NCI-H2081 (cell line): ENCODE measurements around the gene RPS19BP1.

Source experiments
- DNase-seq, 2 experiments: peaks; one replicate each; lab custom pipeline; 2025; lab: John Stamatoyannopoulos, UW

RPS19BP1 gene

DNA sequence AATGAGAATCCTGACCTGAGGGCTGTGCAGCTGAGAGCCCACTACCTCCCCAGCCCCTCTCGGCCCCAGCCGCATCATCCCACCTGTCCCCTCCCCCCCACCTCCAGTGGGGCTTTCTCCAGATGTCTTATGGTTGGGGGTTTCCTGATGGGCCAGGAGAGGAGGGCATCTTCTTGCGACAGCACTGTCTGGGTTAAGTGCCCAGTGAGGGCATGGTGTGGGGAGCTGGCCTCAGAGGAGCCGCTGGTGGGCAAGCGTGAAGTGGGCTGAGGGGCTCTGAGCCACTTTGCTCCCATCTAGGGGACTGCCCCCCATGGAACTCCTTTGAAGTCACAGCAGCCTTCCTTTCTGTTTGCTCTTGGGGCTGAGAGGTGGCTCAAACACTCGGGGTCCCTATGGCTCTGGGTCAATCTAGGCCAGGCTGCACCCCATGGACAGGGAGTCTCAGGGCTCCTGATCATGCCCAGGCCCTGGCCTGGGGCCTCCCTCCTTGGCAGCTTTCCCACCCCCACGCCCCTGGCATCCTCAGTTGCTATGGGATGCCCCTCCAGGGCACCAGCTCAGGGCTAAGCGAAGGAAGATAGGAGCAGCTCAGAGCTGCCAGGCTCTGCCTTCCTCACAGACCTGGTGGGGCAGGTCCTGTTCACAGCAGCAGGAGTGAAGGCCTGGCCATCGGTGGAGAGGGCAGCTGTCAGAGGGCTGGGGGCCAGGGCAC, 41.4 kb downstream of the RPS19BP1 start:
- DNase-seq, result no peak

GRCh38 chr22:39490135-39490798, 42.3 kb downstream of the RPS19BP1 start:
- peak; percentile 69 to 73 for DNase-seq

DNA sequence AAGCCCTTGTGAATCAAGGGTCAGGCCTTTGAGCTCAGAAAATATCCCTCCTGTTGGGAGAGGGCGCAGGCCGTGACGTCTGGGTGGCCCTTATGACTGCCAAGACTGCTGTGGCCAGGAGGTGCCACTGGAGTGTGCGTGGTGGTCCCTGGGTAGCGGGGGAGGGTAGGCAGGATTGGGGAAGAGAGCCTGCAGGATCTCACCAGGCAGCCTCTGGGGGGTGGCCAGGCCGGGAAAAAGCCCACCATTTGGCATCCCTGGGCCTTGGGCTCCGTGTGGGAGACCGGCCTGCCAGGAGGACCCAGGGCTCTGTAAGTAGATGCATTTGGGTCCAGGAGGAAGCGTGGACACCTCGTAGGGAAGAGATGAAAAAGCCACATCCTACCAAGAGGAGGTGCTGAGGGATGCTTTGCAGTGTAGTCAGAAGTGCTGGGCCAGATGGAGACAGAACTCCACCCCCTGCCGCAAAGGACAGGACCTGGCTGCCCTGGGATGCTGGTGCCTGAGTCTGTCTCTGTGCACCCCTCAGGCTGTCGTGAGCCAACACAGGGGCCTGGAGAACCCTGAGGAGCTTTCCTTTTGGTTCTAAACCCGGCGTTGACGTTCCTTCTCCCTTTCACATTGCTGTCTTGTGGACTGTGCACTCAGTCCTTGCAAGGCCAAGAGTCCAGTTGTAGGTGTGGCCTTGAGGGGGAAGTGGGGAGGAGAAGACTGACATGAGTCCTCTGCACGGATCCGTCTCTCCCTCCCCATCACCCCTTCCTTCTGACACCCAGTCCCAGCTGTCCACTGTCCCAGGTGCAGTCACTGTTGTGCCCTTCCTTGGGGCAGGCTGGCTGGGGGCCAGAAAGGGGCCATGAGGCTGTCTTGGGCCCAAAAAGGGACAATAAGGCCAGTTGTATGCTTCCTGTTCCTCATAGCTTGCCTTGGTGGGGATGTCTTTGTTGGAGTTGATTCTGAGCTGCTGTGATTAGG, 43.2 kb downstream of the RPS19BP1 start:
- no peak for DNase-seq

DNA sequence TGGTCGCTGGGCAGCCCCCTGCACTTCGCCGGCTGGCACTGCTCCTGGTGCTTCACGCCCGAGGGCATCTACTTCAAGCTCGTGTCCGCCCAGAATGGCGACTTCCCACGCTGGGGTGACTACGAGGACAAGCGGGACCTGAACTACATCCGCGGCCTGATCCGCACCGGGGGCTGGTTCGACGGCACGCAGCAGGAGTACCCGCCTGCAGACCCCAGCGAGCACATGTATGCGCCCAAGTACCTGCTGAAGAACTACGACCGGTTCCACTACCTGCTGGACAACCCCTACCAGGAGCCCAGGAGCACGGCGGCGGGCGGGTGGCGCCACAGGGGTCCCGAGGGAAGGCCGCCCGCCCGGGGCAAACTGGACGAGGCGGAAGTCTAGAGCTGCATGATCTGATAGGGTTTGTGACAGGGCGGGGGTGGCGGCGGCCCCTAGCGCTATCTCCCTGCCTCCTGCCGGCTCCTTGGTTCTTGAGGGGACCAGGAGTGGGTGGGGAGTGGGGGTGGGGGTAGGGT, 43.9 kb downstream of the RPS19BP1 start:
- DNase-seq, result no peak

- no peak for DNase-seq
Observed at GRCh38 chr22:39487826-39488520, 44.6 kb downstream of the RPS19BP1 start.

GRCh38 chr22:39486951-39487825, 45.4 kb downstream of the RPS19BP1 start:
- no peak for DNase-seq

DNA sequence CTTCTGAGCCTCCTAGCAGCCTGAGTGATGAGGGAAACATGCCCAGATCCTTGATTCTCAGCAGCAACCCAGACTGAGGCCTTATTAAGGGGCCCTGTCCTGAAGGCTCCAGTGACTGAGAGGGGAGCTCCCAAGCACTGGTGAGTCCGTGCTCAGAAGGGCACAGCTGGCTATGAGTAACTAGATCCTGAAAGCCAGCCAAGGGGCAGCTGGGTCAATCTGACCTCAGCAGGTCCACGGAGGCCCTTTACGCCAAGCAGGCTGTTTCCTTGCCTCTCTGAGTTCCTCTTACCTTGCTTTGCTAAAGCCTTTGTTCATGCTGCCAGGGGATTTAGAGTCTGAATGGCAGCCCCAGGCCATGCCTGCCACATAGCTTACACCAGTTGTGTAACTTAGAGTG, 49.8 kb downstream of the RPS19BP1 start:
- no peak for DNase-seq

GRCh38 chr22:39481595-39481994, 51.0 kb downstream of the RPS19BP1 start:
- no peak for DNase-seq

- no peak for DNase-seq
Observed at GRCh38 chr22:39481054-39481453, 51.5 kb downstream of the RPS19BP1 start.

DNA sequence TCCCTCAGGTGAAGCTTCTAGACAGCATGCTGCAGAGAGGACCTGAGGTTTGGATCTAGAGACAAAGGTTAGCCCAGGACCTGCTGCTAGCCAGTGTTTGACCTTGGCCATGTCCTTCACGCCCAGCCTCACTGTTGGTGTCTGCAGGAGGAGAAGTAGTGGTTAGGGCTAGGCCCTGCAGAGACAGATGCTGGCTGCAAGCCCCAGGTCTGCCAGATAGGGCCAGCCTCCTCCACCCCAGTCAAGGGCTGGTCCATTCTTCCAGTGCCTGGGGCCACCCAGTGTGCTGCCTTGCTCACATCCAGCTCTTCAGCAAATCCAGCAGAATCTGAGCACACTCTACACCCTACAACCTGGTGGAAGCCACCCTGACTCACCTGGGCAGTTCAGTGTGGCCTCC, 52.0 kb downstream of the RPS19BP1 start:
- no peak for DNase-seq

- no peak for DNase-seq
Observed at GRCh38 chr22:39479254-39479653, 53.3 kb downstream of the RPS19BP1 start.
